SKM-1 (cell line): ENCODE data around the gene ANTXR1.

Experiments
- DNase-seq: peaks from one replicate; lab custom pipeline; 2025; ENCODE audit not compliant: unreplicated experiment; lab: John Stamatoyannopoulos, UW

ANTXR1 gene

DNA sequence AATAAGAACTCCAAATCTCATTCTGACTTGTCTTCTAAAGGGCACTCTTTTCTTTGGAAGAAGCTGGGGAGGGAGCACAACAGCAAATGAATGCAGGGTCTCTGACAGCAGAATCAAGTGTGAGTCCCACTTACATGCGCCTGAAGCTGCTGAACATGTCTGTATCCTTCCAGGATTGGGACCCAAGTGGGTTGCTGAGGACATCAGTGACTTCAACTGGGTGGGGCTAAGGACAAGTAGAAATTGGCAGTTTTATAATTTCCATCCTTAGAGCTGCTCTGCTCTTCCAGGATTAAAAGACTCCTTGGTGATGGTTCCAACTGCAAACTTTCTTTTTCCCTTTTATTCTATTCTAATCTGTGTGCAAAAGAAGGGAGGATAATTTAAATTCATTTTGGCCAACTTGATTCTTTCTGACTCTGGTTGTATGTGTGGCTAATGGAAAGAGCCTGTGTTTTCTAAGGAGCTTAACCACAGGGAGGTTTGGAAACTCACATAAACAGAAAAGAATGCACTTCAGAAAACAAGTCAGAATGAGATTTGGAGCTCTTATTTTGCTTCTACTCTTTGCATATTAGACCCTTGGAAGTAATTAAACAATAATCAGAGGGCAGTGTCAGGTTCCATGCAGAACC, 20.6 kb downstream of the ANTXR1 start:
- no peak for DNase-seq

DNA sequence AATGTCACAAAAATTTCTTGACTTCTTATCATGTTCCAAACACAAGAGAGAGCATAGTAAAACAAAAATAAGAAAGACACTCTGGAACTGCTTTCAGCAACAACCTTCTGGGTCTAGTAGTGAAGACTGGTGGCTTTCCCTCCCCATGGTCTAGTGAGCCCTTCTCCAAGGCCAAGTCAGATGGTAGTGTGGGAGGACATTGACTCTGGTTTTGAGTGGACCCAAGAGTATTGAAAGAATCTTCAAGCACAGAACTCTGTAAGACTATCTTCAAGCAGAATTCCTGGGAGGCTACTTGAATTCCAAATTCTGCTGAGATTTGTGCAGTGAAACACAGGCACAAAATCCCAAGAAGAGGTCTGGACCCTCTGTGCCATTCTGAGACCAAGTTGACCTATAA, 21.1 kb downstream of the ANTXR1 start:
- DNase-seq = no peak

DNA sequence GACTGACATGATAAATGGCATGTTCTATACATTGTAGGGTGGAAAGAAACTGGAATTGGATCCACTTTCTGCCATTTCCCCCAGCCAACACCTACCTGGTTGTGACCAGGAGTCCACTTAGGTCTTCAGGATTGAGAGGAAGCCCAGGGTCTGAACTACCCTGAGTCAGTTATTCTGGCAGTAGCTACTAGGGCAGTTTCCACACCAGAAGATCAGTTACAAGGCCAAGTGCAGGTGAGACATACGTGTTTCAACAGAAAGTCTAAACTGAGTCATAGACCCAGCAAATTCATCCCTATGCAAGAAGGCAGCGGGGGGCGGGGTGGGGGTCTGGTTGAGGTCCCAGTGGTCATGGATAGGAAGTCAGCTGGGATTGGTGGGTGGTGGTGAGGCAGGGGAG, 21.9 kb downstream of the ANTXR1 start:
- no peak for DNase-seq

DNA sequence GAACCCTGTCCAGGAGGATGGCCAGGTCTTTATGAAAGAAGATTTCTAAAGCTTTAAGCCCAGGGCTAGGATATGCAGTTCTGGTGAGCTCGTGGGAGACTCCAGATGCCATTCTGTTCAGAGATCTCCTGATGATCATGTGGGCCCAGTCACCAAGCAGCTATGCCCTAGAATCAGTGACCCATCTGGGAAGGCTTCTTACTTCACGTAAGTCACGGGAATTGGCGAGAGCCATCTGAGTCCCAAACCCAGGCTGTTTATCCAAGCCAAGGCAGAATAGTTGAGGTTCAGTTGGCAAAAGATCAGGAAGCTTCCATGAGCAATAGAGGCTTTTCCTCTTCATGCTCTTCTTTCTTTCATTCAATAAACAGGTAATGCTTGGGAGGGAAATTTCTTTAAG, 23.9 kb downstream of the ANTXR1 start:
- DNase-seq = no peak

DNA sequence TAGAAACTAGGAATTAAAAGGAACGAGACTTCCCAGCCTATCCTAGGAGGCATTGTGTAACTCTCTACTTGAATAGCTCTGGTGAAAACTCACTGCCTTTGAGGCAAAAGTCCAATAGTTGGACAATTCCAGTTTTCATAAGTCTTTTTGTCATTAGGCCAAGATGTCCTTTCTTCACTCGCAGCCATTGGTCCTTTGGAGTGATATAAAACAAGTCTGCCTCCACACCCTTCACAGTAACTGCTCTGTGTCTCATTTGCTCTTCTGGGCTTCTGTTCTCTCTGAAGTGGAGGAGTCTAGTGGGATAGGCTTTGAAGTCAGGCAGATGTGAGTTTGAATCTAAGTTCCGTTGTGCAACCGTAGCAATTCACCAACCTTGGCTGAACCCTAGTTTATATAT, 28.2 kb downstream of the ANTXR1 start:
- no peak for DNase-seq

DNA sequence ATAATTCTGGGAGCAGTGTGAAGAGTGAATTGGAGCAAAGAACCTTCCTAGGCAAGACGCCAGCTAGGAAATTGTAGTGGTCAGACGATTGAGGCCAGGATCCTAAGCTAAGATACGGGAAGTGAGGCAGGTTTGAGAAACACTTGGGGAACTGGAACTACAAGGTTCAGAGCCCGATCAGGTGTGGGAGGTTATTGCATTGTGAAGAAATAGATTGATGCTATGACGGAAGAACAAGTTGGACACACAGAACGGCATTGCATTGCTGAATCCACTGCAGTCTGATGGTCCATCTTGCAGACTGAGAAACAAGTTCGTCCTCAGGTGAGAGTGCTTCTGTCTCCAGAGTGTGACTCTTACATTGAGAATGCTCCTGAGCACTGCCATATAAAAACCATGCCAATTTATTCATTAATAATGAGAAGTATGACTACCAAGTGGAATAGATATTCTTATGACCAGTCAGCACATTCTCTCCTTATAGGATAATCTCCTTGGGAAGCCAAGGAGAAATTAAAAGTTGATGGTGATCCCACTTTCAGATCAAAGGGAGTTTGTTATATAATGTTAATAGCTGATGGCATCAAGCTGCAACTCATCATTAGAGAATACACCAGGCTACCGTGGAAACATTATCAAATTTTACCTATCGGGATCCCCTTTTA, 30.9 kb downstream of the ANTXR1 start:
- no peak for DNase-seq

DNA sequence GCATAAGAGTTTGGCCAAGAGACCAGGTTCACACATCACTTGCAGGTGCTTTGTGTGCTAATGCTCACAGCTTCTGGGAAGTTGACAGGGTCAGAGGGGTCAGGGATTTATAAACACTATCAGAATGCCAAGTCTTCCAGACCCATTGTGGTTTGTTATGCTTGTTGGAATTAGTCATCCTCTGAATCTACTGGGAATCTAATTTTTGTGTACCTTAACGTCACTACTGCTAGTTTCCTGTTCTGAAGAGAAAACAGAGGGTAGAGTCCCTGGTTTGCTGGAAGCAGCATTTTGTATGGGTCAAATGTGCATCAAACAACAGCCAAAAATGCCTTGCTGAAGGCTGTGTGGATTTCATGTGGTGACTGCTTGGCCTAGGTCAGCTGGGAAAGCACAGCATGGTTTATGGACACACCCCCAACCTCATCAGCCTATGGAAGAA, 33.3 kb downstream of the ANTXR1 start:
- no peak for DNase-seq

DNA sequence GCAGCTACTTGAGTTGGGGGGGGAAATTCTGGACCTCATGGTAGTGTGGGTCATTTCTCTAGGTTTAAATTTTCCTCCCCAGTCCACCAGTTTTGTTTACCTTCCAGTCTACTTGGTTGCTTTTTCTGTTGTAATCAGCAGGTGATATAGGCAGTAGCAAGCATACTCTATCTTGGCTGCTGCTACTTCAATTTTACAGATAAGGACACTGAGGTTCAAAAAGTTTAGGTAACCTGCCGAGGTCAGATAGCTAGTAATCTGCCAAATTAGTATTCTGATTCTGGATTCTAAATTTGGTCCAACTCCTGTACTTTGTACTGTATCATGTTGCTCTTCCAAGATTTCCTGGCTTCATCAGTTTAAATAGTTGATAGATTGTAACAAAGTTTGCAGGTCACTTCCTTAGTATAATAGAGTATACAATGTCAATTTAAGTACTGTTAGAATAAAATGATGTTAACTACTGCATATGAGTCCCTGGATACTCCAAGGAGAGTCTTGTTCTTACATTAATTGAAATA, 34.7 kb downstream of the ANTXR1 start:
- no peak for DNase-seq

DNA sequence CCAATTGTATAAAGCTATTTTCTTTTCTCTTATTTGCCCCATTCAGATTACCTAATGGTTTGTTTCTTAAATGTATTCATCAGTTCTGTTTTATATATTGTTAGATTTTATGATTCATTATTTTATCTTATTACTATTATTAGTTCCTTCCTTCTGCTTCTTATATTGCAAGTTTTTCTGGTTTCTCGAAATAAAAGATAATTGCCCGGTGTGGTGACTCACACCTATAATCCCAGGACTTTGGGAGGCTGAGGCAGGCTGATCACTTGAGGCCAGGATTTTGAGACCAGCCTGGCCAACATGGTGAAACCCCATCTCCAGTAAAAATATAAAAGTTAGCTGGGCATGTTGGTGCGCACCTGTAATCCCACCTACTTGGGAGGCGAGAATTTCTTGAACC, 37.8 kb downstream of the ANTXR1 start:
- DNase-seq = no peak

DNA sequence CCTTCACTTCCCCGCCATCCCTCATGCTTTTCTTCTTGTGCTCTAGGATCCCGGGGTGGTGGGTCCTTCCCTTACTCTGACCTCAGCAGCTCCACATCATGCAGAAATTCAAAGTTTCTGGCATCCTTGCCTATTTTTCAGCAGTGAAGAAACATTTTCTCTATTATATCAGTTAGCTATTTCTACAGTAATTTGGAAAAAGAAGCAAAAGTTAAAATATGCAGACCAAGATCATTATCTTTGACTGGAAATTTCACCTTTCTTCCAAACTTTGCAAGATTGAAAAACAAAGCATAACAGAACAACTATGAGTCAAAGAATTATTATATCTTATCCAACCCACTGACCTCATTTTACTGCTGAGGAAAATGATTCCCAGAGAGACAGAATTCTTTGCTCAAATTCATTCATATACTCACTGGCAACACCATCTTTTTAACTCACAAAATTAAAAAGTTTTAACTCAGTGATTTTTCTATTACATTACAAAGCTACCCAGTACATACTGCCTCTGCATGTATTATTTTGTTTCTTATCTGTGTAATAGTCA, 40.5 kb downstream of the ANTXR1 start:
- no peak for DNase-seq

DNA sequence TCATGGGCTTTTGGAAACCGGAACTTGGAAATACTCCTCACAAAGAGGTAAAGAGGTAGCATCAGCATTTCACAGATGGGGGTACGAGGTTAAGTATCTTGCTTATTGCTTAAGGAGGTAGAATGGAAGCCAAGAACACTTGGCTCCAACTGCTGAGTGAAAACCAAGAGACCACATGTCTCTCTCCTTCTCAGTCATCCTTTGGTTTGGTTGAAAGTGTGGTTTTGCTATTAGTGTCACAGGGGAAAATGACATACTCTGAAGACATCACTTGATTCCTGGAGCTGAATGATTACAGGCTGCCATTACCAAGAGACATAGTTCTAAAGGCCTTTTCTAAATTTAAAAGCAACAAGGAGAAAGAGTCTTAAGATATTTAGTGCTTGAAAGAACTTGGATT, 41.5 kb downstream of the ANTXR1 start:
- DNase-seq = no peak

DNA sequence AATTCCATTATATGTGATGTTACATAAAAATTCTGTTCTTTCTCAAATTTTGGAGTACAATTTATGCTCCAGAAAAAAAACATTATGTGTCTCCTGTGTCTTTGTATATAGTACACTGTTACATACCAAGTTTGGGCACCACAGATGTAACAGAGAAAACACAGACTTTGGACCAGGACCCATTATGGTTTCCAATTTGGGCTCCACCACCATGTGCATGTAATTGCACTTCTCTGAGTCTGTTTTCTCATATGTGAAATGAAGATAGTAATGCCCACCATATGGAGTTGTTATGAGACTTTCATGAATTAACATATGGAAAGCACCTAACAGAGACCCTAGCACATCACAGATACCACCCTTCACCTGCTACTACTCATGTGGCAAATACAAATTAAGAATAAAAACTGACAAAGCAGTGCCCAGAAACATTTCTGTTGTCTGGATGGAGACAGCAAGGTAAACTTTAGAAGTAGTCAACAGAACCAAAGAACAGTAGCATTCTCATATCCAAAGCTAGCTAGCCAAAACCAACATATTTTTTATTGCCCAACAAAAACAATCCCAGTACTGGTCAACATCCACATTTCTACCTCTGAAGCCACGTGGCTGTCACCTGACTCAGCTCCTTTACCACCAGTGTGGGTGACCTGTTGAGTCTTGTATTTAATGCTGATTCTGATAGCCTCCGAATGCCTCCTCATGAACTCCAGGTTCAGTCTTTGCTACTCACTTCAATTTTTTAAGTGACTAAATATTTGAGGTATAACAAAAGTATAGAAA, 42.9 kb downstream of the ANTXR1 start:
- no peak for DNase-seq

DNA sequence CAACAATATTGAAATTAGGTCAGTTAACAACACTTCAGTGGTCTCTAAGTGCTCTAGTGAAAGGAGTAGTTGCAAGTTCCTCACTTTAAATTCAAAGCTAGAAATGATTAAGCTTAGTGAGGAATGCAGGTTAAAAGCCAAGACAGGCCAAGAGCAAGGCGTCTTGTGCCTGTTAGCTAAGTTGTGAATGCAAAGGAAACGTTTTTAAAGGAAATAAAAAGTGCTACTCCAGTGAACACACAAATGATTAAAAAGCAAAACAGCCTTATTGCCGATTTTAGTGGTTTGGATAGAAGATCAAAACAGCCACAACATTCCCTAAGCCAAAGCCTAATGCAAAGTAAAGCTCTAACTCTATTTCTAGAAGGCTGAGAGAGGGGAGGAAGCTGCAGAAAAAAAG, 44.7 kb downstream of the ANTXR1 start:
- DNase-seq = no peak

DNA sequence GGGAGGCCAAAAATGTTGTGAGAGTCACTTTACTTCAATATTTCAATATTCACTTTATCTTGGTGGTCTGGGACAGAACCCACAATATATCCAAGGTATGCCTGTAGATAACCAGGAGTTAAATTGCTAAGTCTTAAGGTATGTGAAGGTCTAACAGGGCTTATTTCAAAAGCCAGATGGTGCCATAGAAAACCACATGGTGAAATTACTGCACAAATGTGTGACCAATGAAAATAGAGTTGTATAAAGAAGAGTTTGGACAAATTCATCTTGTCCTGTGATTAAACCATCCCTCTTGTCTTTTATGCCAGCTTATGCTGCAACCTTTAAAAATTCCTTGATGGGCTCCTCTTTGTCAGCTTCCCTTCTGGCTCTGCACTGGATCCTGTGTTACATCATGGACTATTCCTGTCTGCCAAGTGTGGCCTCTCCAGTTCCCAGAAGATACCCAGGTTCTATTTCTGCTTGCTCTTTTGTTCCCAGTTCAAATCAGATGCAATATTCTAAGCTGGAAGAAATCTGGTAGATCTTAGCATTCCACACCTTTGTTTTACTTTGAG, 46.8 kb downstream of the ANTXR1 start:
- DNase-seq = no peak

DNA sequence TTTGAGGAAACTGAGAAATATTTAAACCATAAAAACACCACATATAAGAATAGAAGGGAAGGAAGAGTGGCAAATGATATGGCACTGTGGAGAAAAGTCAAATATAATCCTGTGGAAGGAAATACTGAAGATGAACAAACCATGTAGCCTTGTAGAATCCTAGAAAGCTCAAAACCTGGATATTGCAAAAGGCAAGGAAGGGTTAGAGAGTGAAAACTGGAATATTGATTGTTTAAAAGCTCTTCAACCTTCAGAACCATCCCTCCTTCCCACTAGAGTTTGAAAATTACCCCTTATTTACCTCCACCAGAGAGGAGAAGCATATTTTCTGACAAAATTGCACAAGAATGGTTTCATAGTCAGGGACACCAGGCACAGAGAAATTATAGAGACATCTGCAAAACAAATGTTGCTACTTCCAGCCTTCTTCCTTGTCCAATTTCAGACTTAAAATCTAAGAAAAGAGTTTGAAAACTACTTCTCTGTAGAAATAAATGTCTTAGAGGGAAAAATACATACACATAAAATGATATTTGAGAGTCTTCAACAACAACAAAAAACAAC, 48.0 kb downstream of the ANTXR1 start:
- DNase-seq = no peak

DNA sequence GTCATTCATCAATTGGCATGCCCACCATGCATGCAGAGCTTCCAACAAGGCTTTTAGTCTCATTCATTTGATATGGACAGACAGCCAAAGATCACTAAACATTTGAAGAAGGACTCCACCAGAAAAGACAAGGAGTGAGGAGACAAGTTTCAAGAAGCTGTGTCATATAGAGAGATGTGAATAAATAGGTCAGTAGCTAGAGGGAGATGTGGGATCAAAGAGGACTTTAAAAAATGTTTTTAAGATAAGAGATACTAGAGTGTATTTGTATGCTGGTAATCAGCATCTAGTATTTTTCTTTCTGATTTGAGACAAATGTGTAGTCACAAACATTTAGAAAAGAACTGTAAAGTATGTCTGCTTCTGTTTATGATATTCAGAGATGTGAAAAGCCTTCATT, 48.5 kb downstream of the ANTXR1 start:
- DNase-seq = no peak

DNA sequence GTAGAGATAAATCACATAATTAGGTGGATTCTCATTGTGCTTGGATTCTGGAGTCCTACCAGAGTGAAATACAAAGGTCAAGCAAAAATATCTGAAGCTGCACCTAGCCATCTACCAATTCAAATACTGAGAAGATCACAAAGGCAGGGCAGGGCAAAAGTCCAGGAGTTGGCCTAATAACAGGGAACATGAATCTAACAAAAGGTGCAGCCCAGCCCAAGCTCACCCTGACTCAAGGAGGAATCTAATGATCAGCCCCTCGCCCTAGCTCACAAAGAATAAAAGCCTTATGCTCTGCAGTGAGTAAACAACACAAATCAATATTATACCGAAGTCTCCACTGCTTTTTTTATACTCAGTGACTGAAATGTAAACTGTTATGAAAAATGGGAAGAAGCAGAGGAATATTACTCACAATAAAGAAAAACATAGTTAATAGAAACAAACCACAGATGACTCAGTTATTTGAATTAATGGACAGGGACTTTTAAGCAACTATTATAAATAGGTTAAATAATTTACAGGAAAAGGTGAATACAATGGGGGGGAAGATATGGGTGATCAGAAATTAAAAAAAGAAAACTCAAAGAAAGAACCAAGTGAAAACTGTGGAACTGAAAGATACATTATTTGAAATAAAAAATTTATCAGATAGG, 49.5 kb downstream of the ANTXR1 start:
- no peak for DNase-seq

DNA sequence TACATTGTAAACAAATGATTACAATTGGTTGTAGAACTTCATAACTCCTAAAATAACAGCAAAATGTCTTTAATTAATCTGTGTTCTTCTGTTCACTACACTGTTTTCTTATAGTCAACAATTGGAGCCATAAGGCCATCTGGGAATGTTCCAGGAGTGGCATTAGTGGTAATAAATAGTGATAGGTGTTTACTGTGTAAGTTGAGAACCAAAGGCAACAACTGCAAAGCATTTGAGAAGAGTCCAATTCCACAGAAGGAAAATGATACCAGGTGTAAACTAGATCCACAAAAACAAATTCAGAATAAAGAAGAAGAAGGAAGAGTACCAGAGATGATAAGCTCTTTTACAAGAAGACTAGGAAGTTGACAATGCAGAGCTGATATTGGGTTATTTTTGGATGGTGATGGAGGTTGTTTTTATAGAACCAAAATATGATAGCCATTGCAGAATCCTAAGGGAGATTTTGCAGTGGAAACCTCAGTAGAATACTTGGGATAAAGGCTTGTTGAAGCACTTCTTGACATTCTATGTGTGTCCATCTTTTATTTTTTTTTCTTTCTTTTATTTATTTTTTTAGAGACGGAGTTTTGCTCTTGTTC, 52.9 kb downstream of the ANTXR1 start:
- DNase-seq = no peak

DNA sequence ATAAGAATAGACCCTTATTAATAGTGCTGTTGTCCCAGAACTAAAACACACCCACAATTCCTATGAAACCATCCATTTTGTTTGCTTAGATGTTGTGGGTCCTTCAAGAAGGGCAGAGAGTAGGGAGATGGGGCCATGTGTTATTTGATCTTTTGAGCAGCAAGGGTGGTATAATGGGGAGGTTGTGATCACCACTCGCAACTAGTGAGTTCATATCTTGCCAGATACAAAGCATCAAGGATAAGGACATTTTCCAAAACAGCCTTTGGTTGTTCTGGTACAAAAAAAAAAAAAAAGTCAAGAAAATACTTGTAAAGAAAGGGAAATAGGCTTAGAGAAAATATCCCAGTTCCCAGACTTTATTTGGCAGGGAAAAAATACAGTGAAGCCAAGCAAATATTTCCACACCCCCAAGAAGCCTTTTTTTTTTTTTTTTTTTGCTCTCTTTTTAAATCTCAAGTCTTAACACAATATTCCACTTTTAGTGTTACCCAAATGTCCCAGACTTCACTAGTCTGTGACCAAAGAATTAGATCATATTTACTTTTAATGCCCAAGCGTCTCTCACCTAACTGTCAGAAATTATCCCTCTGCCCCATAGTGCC, 54.1 kb downstream of the ANTXR1 start:
- no peak for DNase-seq

DNA sequence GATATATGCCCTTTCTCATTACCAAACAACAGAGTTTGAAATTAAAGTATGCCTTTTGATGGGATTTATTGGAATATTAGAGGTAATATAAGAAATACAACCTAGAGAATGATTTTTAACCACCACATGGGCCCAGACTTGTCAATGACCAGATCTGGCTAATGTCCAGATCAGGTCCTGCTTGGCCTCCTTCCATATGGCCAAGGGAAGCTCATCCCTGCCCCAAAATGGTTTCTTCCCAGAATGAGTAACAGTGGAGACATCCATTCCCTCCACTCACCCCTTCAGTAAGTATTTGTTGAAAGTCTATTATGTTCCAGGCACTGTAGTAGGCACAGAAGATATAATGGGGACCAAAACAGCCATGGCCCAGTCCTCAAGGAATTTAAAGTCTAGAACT, 54.9 kb downstream of the ANTXR1 start:
- DNase-seq = no peak
